HG03060 (cell line): ENCODE measurements around the gene CT47A1.
"Not testable (repeated sequence)": the region's sequence is repeated elsewhere in the genome, so short reads cannot be mapped to it uniquely, and the experiment has no call there.

Source experiments
- ATAC-seq: cut with Tn5 transposase; IDR thresholded peaks from one replicate; pipeline ENCODE4 v1.9.1; 2021; ENCODE audit warnings: low read depth, moderate number of reproducible peaks; ENCODE audit not compliant: unreplicated experiment

Gene CT47A1

DNA sequence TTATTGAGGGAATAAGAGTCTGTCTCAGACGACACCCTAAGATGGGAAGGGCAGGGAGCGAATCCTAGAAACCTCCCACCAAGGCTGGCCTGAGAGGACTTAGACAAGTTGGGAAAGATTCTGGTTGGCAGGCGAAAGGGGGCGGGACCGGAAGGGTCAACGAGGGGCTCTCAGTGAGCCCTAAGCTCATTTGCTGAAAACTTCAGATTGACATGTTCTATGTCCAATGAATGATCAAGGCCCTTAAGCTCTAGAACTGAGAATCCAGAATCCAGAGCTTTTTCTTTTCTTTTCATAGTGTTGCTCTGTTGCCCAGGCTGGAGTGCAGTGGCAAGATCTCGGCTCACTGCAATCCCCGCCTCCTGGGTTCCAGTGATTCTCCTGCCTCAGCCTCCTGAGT lies at the start of gene CT47A1:
TSS of gene CT47A1 (minus strand) at position 101 of the 400 bp plus-strand sequence. CDS start 231 bp downstream, outside the sequence.
- ATAC-seq, result not testable (repeated sequence)

GRCh38 chrX:121032531-121032930 lies 47.0 kb upstream of the CT47A1 start:
- no peak for ATAC-seq

DNA sequence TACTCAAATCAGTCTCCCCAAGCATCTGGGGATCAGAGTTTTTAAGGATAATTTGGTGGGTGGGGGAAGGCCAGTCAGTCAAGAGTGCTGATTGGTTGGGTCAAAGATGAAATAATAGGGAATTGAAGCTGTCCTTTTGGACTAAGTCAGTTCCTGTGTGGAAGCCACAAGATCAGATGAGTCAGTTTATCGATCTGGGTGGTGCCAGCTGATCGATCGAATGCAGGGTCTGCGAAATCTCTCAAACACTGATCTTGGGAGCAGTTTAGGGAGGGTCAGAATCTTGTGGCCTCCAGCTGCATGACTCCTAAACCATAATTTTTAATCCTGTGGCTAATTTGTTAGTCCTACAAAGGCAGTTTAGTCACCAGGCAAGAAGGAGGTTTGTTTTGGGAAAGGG lies 44.5 kb upstream of the CT47A1 start:
- no peak for ATAC-seq

GRCh38 chrX:121028419-121028818 lies 42.9 kb upstream of the CT47A1 start:
- ATAC-seq, result no peak

- no peak for ATAC-seq
Observed at GRCh38 chrX:121014826-121015225, 29.3 kb upstream of the CT47A1 start.

- no peak for ATAC-seq
Observed at GRCh38 chrX:121013897-121014455, 28.4 kb upstream of the CT47A1 start.

DNA sequence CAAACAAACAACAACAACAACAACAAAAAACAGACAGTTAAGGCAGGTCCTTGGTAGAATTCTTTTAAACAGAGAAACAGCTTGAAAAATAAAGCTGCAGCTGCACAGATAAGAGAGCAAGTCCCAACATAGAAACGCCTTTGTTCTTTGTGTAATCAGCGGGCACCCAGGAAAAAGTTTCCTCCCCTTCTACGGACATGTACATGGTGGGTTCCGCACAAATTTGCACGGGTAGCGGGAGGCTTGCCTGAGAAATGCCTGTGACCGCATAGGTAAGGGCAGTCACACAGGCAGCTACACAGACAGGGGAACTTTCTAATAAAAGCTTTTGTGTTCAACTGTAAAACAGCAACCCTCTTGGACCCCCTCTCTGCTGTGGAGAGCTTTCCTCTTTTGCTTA lies 25.7 kb upstream of the CT47A1 start:
- no peak for ATAC-seq

- no peak for ATAC-seq
Observed at GRCh38 chrX:121010218-121010617, 24.7 kb upstream of the CT47A1 start.

DNA sequence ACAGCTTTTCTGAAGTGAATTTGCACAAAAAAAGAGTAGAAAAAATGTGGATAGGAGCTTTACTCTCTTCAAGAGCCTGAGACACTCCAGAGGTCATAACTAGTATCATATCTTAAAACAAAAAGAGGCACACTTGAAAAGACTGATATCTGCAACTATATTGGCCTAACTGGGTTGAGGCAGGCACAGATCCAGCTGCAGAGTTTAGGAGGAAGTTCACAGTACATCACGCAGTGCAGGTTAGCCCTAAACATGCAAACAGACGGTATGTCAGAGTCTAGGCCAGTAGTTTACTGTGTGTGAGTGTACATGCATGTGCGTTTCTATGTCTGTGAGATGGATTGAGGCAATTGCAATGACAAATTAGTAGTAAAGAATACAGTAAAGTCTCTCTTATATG lies 24.2 kb upstream of the CT47A1 start:
- ATAC-seq, result no peak

GRCh38 chrX:121008920-121009319 lies 23.4 kb upstream of the CT47A1 start:
- no peak for ATAC-seq

DNA sequence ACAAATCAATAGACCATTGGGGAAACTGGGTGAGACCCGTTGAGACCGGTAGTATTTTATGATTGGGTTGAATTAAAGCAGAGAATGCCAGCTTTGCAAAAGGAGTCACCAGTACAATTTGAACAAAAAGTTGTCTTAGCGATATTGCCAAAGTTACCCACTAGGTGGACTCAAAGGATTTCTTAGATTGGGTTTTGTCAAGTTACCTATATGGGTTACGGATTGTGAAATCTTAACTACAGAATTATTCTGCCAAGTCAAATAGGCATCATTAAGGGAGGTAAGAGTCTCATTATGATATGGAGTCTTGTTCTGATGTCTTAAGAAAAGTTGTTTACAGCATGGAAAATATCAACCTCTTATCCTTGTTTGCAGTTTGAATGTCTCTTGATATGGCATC lies 15.0 kb upstream of the CT47A1 start:
- no peak for ATAC-seq

- ATAC-seq, result no peak
Observed at GRCh38 chrX:120999413-120999812, 13.9 kb upstream of the CT47A1 start.

GRCh38 chrX:120956500-120956899 lies 29.1 kb downstream of the CT47A1 start, which contains the start of gene CT47A7:
TSS of gene CT47A7 (minus strand) at chrX:120956600. CDS start at chrX:120956345, 255 bp downstream.
- ATAC-seq, result not testable (repeated sequence)
